Left ventricle myocardium inferior (tissue), 1 donor: ENCODE measurements around the gene RUNX1. TPM values are rescaled to one million over a fixed set of nuclear protein-coding genes. Genes with fewer than 3 reads are reported as not detected.
"Not testable (repeated sequence)": the region's sequence is repeated elsewhere in the genome, so short reads cannot be mapped to it uniquely, and the experiment has no call there.

Experiments used
- DNase-seq: peaks from one replicate; pipeline ENCODE4 v3.0.0-alpha.2; 2020
- H3K27ac ChIP-seq: fragments of 200-600 bp; replicated peaks from 2 replicates; pipeline ENCODE4 v1.8.0; 2021
- H3K27me3 ChIP-seq: fragments of 200-600 bp; 2 replicates; pipeline ENCODE4 v1.8.0; 2021; ENCODE audit warnings: low read depth
- H3K36me3 ChIP-seq: fragments of 200-600 bp; 2 replicates; pipeline ENCODE4 v1.8.0; 2021
- H3K4me1 ChIP-seq: fragments of 200-600 bp; 2 replicates; pipeline ENCODE4 v1.8.0; 2021
- H3K4me3 ChIP-seq: fragments of 200-600 bp; 2 replicates; pipeline ENCODE4 v1.8.0; 2021; ENCODE audit warnings: mild to moderate bottlenecking, moderate library complexity
- H3K9me3 ChIP-seq: fragments of 200-600 bp; replicated peaks from 2 replicates; pipeline ENCODE4 v1.8.0; 2021
- CTCF ChIP-seq: fragments of 200-600 bp; IDR thresholded peaks from 2 replicates; pipeline ENCODE4 v1.8.0; 2021; ENCODE audit warnings: antibody characterized with exemption, mild to moderate bottlenecking, borderline replicate concordance
- intact Hi-C: fragments of 100-400 bp; cut with micrococcal nuclease; formaldehyde crosslinking; loops from one replicate; pipeline ENCODE4 v1.11.0; 2022
- total RNA-seq: library from RNA; stranded (reverse); fragmentation: NEBNext Ultra II Directional; extraction: Animal tissue kit (Norgen Biotek cat#: 25700); gene quantifications from one replicate; pipeline ENCODE4 v1.2.1, GENCODE V29; 2021
- donor health status: DM: no; HTN: yes; CAD: no; lungs with severe emphysema.

RUNX1 gene
- total RNA-seq, 1 donor from 2014 or later: 1.5 TPM

GRCh38 chr21:34995979-34996303 lies 53.2 kb downstream of the RUNX1 start:
- intact Hi-C loops: no loop called here
- DNase-seq: no peak
- no peak overlapping the region for H3K4me3 ChIP-seq
- peaks cover 12% of the 10 kb centered on the region for H3K4me1 ChIP-seq
- H3K27me3 ChIP-seq: peaks cover 19% of the 10 kb centered on the region
- H3K27ac ChIP-seq: no peak overlapping the region
- TF ChIP-seq CTCF: no peak
- no peaks in the 10 kb centered on the region for H3K9me3 ChIP-seq
- no peaks in the 10 kb centered on the region for H3K36me3 ChIP-seq

DNA sequence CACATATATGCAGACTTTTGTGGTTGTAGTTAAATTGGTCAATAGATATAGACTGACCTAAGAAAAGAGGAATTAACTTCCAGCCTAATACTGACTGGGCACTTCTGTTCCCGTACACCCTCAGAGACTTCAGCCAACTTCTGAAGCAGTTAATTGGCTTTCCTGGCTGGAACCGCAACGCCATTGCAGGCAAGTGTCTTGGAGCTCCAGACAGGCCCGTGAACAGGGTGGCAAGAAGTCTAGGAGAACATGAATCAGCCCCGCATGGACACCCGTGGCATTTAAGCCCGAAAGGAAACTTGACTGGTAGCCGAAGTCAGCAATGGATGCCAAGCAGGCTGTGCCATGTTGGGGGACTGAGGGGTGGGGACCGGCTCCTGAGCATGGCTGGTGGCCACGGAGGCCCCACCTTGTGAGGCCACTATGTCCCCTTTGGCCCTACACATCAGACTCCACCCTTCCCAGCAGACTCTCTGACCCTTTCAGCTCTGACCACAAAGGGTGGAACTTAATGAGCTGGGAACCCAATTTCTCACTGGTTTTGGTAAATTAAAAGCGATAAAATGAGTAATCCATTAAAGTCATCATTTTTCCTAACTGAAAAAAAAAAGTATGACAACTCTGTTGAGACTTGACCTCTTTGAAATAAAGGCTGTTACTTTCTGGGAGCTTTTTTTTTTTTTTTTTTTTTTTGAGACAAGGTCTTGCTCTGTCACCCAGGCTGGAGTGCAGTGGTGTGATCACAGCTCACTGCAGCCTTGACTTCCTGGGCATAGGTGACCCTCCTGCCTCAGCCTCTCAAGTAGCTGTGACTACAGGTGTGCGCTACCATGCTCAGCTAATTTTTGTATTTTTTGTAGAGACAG lies 54.1 kb downstream of the RUNX1 start:
- Histone ChIP-seq H3K9me3 (no peaks in the 10 kb centered on the region), H3K4me3 (no peak overlapping the region), H3K27ac (no peak overlapping the region), H3K27me3 (peaks cover 26% of the 10 kb centered on the region), H3K36me3 (no peaks in the 10 kb centered on the region), H3K4me1 (peaks cover 12% of the 10 kb centered on the region)
- DNase-seq: no peak
- TF ChIP-seq CTCF: no peak
- intact Hi-C loops: no loop called here

- H3K9me3 ChIP-seq, H3K4me3 ChIP-seq, DNase-seq, intact Hi-C loops, H3K27ac ChIP-seq, H3K36me3 ChIP-seq: not testable (repeated sequence)
- peaks cover 39% of the 10 kb centered on the region for H3K27me3 ChIP-seq
- H3K4me1 ChIP-seq: peaks cover 12% of the 10 kb centered on the region
Measured at GRCh38 chr21:34993521-34993921, 55.6 kb downstream of the RUNX1 start.

DNA sequence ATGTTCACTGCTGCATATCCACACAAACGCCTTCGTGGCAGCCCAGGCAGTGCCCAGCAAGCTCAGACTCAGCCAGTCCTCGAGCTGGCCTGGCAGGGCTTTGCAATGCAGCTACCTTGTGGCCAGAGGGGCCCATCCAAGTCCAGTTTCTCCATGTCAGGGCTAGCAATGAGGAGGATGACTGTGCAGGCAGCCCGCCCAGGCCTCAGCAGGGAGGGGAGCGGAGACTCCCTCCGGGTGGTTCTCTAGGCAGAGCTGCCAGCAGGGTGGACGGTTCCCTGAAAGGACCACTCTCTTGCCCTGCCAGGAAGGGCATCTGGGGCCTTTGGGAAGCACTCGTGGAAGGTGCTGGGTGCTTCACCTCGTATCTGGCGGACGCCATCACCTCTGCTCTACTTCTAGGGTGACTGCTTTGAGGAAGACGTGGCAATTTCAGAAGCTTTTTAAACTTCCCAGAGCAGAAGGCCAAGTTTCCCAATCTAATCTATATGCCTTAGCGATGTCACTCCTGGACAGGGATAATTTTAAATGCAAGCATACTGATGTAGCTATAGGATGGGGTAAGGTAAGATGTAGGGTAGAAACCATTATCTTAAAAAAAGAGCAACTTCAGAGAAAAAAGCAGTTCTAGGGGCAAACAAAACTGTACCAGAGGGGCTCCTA lies 56.2 kb downstream of the RUNX1 start:
- Histone ChIP-seq H3K9me3 (no peaks in the 10 kb centered on the region), H3K27me3 (peaks cover 40% of the 10 kb centered on the region), H3K4me3 (no peak overlapping the region), H3K27ac (no peak overlapping the region), H3K36me3 (no peaks in the 10 kb centered on the region), H3K4me1 (peaks cover 12% of the 10 kb centered on the region)
- intact Hi-C loops: no loop called here
- no peak for TF ChIP-seq CTCF
- no peak for DNase-seq

DNA sequence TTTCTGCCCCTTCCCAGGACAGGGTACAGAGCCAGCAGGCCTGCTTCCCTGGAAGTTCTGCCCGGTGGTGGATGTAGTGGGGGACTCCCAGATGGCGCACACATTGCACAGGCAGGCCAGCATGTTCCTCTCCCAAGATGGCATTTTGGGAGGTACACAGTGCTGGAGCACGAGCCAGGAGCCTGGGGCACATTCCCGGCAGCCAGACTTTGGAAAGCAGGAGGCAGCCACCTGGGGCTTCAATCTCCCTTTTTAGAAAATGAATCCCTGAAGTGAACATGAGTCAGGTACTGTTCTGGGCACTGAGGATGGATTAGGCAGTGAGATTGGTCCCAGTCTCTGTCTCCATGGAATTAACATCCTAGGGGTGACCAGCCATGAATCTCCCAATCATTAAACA lies 56.9 kb downstream of the RUNX1 start:
- TF ChIP-seq CTCF: no peak
- Histone ChIP-seq H3K9me3 (no peaks in the 10 kb centered on the region), H3K27me3 (peaks cover 42% of the 10 kb centered on the region), H3K27ac (no peak overlapping the region), H3K36me3 (no peaks in the 10 kb centered on the region), H3K4me1 (peaks cover 9% of the 10 kb centered on the region), H3K4me3 (no peak overlapping the region)
- intact Hi-C loops: no loop called here
- no peak for DNase-seq

DNA sequence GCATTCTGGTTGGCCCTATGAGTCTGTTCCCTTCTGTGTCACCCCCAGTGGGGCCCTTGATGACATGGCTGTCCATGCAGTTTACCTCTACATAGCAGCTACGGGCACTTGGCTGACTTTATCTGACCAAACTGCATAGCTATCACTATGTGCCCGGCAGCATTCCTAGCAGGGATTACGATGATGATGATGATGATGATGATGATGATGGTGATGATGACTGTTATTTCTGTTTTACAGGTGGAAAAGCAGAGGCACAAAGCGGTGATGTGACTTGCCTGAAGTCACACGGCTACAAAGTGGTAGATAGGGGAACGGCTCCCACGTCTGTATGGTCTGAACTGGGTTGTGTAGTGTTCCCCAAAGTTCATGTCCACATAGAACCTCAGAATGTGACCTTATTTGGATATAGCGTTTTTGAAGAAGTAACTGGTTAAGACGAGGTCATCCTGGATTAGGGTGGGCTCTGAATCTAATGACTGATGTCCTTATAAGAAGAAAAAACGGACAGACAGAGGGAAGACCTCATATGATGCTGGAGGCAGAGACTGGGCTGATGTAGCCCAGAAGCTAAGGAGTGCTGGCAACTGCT lies 57.6 kb downstream of the RUNX1 start:
- H3K27me3 ChIP-seq: peaks cover 50% of the 10 kb centered on the region
- H3K27ac ChIP-seq: no peak overlapping the region
- H3K9me3 ChIP-seq: no peaks in the 10 kb centered on the region
- H3K36me3 ChIP-seq: no peaks in the 10 kb centered on the region
- H3K4me1 ChIP-seq: peaks cover 2% of the 10 kb centered on the region
- DNase-seq: no peak
- H3K4me3 ChIP-seq: no peak overlapping the region
- intact Hi-C loops: no loop called here
- no peak for TF ChIP-seq CTCF
